ENCODE results near the gene XRCC5.

Gene XRCC5

GRCh38 chr2:216086207-216086893 is 22.8 kb upstream of the XRCC5 start:
- DNase-seq: no peak

GRCh38 chr2:216090369-216090786 is 18.8 kb upstream of the XRCC5 start:
- DNase-seq: no peak

GRCh38 chr2:216092646-216093045 is 16.5 kb upstream of the XRCC5 start:
- DNase-seq: no peak

- no peak for DNase-seq
These were observed 14.4 kb upstream of the XRCC5 start for GRCh38 chr2:216094701-216095100.

- no peak for DNase-seq
These were observed 10.5 kb upstream of the XRCC5 start for GRCh38 chr2:216098421-216099334.

GRCh38 chr2:216101109-216101508 is 8.0 kb upstream of the XRCC5 start:
- no peak for DNase-seq

- DNase-seq: no peak
These were observed 5.9 kb upstream of the XRCC5 start for GRCh38 chr2:216103213-216103612.

- no peak for DNase-seq
These were observed 4.5 kb upstream of the XRCC5 start for GRCh38 chr2:216104691-216105090.

GRCh38 chr2:216107320-216107719 is 1.8 kb upstream of the XRCC5 start:
- DNase-seq: no peak

GRCh38 chr2:216107760-216108159 is 1.4 kb upstream of the XRCC5 start:
- no peak for DNase-seq

- DNase-seq: no peak
These were observed 710 bp upstream of the XRCC5 start for GRCh38 chr2:216108310-216108966.

GRCh38 chr2:216109962-216110614 is 940 bp downstream of the XRCC5 start:
- DNase-seq: no peak

GRCh38 chr2:216110620-216111019 is 1.5 kb downstream of the XRCC5 start:
- DNase-seq: no peak

GRCh38 chr2:216111122-216111521 is 2.0 kb downstream of the XRCC5 start:
- DNase-seq: no peak

GRCh38 chr2:216112926-216113325 is 3.8 kb downstream of the XRCC5 start:
- DNase-seq: no peak

GRCh38 chr2:216113572-216113971 is 4.4 kb downstream of the XRCC5 start:
- no peak for DNase-seq

- no peak for DNase-seq
These were observed 5.2 kb downstream of the XRCC5 start for GRCh38 chr2:216114382-216114713.

GRCh38 chr2:216114714-216115531 is 5.8 kb downstream of the XRCC5 start:
- DNase-seq: peak; percentile 92

GRCh38 chr2:216116418-216116817 is 7.3 kb downstream of the XRCC5 start:
- DNase-seq: no peak

GRCh38 chr2:216117561-216118340 is 8.6 kb downstream of the XRCC5 start:
- DNase-seq: no peak

- DNase-seq: no peak
These were observed 9.3 kb downstream of the XRCC5 start for GRCh38 chr2:216118474-216118873.

GRCh38 chr2:216119146-216119545 is 10.0 kb downstream of the XRCC5 start:
- no peak for DNase-seq

Measured in stimulated activated CD4-positive, alpha-beta T cell treated with anti-CD3 and anti-CD28 coated beads, Interleukin-4, amount 100 ng/mL, for 1 hour (primary cell).